H9 (cell line): ENCODE results near the gene LIX1. TPM values are rescaled to one million over a fixed set of nuclear protein-coding genes. Genes with fewer than 3 reads are reported as not detected.

ENCODE experiments used
- DNase-seq: peaks from one replicate; pipeline ENCODE4 v3.0.0-alpha.2; 2017
- H2AFZ ChIP-seq: one replicate; pipeline ENCODE4 v1.6.1; 2013; ENCODE audit warnings: mild to moderate bottlenecking, low read length, control low read depth, moderate library complexity
- H2AK5ac ChIP-seq: 2 replicates; pipeline ENCODE4 v1.6.1; 2013; ENCODE audit warnings: low read length, control low read depth, mixed read lengths; ENCODE audit not compliant: insufficient read length
- H2BK120ac ChIP-seq: one replicate; pipeline ENCODE4 v1.6.1; 2013; ENCODE audit warnings: low read depth, mild to moderate bottlenecking, low read length, control low read depth, inconsistent platforms; ENCODE audit not compliant: poor library complexity, severe bottlenecking
- H2BK12ac ChIP-seq: 2 replicates; pipeline ENCODE4 v1.6.1; 2013; ENCODE audit warnings: low read length, control low read depth, mixed read lengths, low read depth; ENCODE audit not compliant: insufficient read length
- H2BK15ac ChIP-seq: 2 replicates; pipeline ENCODE4 v1.6.1; 2013; ENCODE audit warnings: low read depth, low read length, control low read depth
- H2BK20ac ChIP-seq: one replicate; pipeline ENCODE4 v1.6.1; 2013; ENCODE audit warnings: low read depth, mild to moderate bottlenecking, low read length, control low read depth, inconsistent platforms; ENCODE audit not compliant: poor library complexity, severe bottlenecking
- H2BK5ac ChIP-seq: 2 replicates; pipeline ENCODE4 v1.6.1; 2013; ENCODE audit warnings: low read length, control low read depth, mixed read lengths; ENCODE audit not compliant: insufficient read length
- H3K14ac ChIP-seq: 2 replicates; pipeline ENCODE4 v1.6.1; 2013; ENCODE audit warnings: low read length, control low read depth; ENCODE audit not compliant: insufficient read depth
- H3K18ac ChIP-seq: 2 replicates; pipeline ENCODE4 v1.6.1; 2013; ENCODE audit warnings: low read depth, mild to moderate bottlenecking, mixed read lengths, low read length, control low read depth; ENCODE audit not compliant: insufficient read length
- H3K23ac ChIP-seq: 2 replicates; pipeline ENCODE4 v1.6.1; 2013; ENCODE audit warnings: low read length, control low read depth, mixed read lengths, low read depth; ENCODE audit not compliant: insufficient read length
- H3K23me2 ChIP-seq: 2 replicates; pipeline ENCODE4 v1.6.1; 2013; ENCODE audit warnings: low read depth, mild to moderate bottlenecking, mixed read lengths, low read length, control low read depth; ENCODE audit not compliant: insufficient read length, poor library complexity, severe bottlenecking
- H3K27ac ChIP-seq: 2 replicates; pipeline ENCODE4 v1.5.1; 2013; ENCODE audit warnings: low read length, control low read depth, mixed read lengths, low read depth; ENCODE audit not compliant: insufficient read length
- H3K27me3 ChIP-seq: 2 replicates; pipeline ENCODE4 v1.6.1; 2013; ENCODE audit warnings: low read length, control low read depth, inconsistent platforms; ENCODE audit not compliant: insufficient read depth
- H3K4ac ChIP-seq: 2 replicates; pipeline ENCODE4 v1.6.1; 2013; ENCODE audit warnings: low read depth, mild to moderate bottlenecking, control low read depth, inconsistent platforms, low read length, moderate library complexity
- H3K4me1 ChIP-seq: 2 replicates; pipeline ENCODE4 v1.6.1; 2013; ENCODE audit warnings: low read length, control low read depth, inconsistent platforms; ENCODE audit not compliant: insufficient read depth
- H3K4me2 ChIP-seq: 2 replicates; pipeline ENCODE4 v1.6.1; 2013; ENCODE audit warnings: low read length, control low read depth, mixed read lengths; ENCODE audit not compliant: insufficient read length, insufficient read depth
- H3K56ac ChIP-seq: 2 replicates; pipeline ENCODE4 v1.6.1; 2013; ENCODE audit warnings: low read depth, mild to moderate bottlenecking, mixed read lengths, low read length, control low read depth; ENCODE audit not compliant: insufficient read length
- H3K79me1 ChIP-seq: 2 replicates; pipeline ENCODE4 v1.6.1; 2013; ENCODE audit warnings: low read depth, mild to moderate bottlenecking, moderate library complexity, low read length, control low read depth, inconsistent platforms; ENCODE audit not compliant: insufficient read depth, poor library complexity, severe bottlenecking
- H3K79me2 ChIP-seq: 2 replicates; pipeline ENCODE4 v1.6.1; 2013; ENCODE audit warnings: low read length, control low read depth, inconsistent platforms; ENCODE audit not compliant: insufficient read depth
- H3K9ac ChIP-seq: 2 replicates; pipeline ENCODE4 v1.6.1; 2013; ENCODE audit warnings: low read length, control low read depth, mixed read lengths; ENCODE audit not compliant: insufficient read length; ENCODE audit errors: extremely low read depth
- H3K9me3 ChIP-seq: one replicate; pipeline ENCODE4 v1.6.1; 2013; ENCODE audit warnings: low read depth, low read length, inconsistent platforms; ENCODE audit not compliant: control insufficient read depth
- H3T11ph ChIP-seq: one replicate; pipeline ENCODE4 v1.6.1; 2013; ENCODE audit warnings: mild to moderate bottlenecking, low read length, control low read depth, inconsistent platforms
- H4K20me1 ChIP-seq: one replicate; pipeline ENCODE4 v1.6.1; 2013; ENCODE audit not compliant: control insufficient read depth, insufficient read length, insufficient read depth
- H4K5ac ChIP-seq: 2 replicates; pipeline ENCODE4 v1.6.1; 2013; ENCODE audit warnings: low read depth, mild to moderate bottlenecking, mixed read lengths, low read length, control low read depth; ENCODE audit not compliant: insufficient read length
- H4K8ac ChIP-seq: replicated peaks from 2 replicates; pipeline ENCODE4 v1.6.1; 2013; ENCODE audit warnings: low read length, control low read depth, mixed read lengths, low read depth; ENCODE audit not compliant: insufficient read length
- H4K91ac ChIP-seq: 2 replicates; pipeline ENCODE4 v1.6.1; 2013; ENCODE audit warnings: low read depth, mild to moderate bottlenecking, moderate library complexity, mixed read lengths, low read length, control low read depth; ENCODE audit not compliant: insufficient read length
- H3K27ac Mint-ChIP-seq, 3 experiments: 2 replicates in 2 of 3; 3 replicates in 1 of 3; pipeline ENCODE4 v1.8.0; 2020 to 2021; ENCODE audit warnings: mixed read lengths in 3 of 3, mild to moderate bottlenecking in 1 of 3, moderate library complexity in 1 of 3
- H3K27me3 Mint-ChIP-seq: 2 replicates; pipeline ENCODE4 v1.8.0; 2021; ENCODE audit warnings: low read depth, mild to moderate bottlenecking, moderate library complexity, mixed read lengths
- H3K36me3 Mint-ChIP-seq, 3 experiments: 2 replicates in 2 of 3; 3 replicates in 1 of 3; pipeline ENCODE4 v1.8.0; 2020 to 2021; ENCODE audit warnings: low read depth in 3 of 3, mixed read lengths in 3 of 3; ENCODE audit not compliant: insufficient read depth in 1 of 3
- H3K4me1 Mint-ChIP-seq, 2 experiments: 2 replicates each; pipeline ENCODE4 v1.8.0; 2020; ENCODE audit warnings: mixed read lengths in 2 of 2
- H3K4me3 Mint-ChIP-seq, 2 experiments: 2 replicates in 1 of 2; 3 replicates in 1 of 2; pipeline ENCODE4 v1.8.0; 2020 to 2021; ENCODE audit warnings: mild to moderate bottlenecking in 2 of 2, mixed read lengths in 2 of 2, moderate library complexity in 1 of 2
- H3K9me3 Mint-ChIP-seq, 2 experiments: 2 replicates in 1 of 2; 3 replicates in 1 of 2; pipeline ENCODE4 v1.8.0; 2020; ENCODE audit warnings: mild to moderate bottlenecking in 2 of 2, mixed read lengths in 2 of 2, moderate library complexity in 1 of 2
- CTCF ChIP-seq: fragments of 200-600 bp; sonication (generic); conservative IDR thresholded peaks from 3 replicates; pipeline ENCODE4 v1.8.0; 2021; ENCODE audit warnings: antibody characterized with exemption, mild to moderate bottlenecking
- WGBS: extraction: QIAGEN DNeasy Blood & Tissue Kit; methylation state at CpG from one replicate; pipeline ENCODE4 v1.1.7; 2013; ENCODE audit warnings: missing lambda C conversion rate, low lambda C conversion rate, mixed read lengths; ENCODE audit not compliant: insufficient read length; ENCODE audit errors: extremely low coverage; 5-methylcytosine and 5-hydroxymethylcytosine counted together
- total RNA-seq: library from RNA; stranded (reverse); gene quantifications from 2 replicates; pipeline ENCODE4 v1.2.1, GENCODE V29; 2021

Gene LIX1
- total RNA-seq, 1 experiment from 2014 or later = 0.13 TPM

- H3K9me3 ChIP-seq = no peaks in the 10 kb centered on the region
- no peaks in the 10 kb centered on the region for H4K20me1 ChIP-seq
- no peak overlapping the region for H3T11ph ChIP-seq
- Mint-ChIP-seq H3K27me3 (no peaks in the 10 kb centered on the region), H3K4me3 (no peak overlapping the region), H3K9me3 (no peaks in the 10 kb centered on the region), H3K27ac (no peak overlapping the region), H3K4me1 (peaks cover 0 to 4% of the 10 kb centered on the region in 2 experiments; a peak in 1 of 4 replicates), H3K36me3 (no peaks in the 10 kb centered on the region; a peak in 1 of 7 replicates)
- H2BK12ac ChIP-seq = no peak overlapping the region
- no peak overlapping the region for H3K27ac ChIP-seq
- no peak overlapping the region for H4K5ac ChIP-seq
- no peaks in the 10 kb centered on the region for H3K79me1 ChIP-seq
- no peak overlapping the region for H3K23ac ChIP-seq
- no CpG with 5 or more reads among the region's 4 CpGs for WGBS
- TF ChIP-seq CTCF = no peak
- no peak overlapping the region for H2AFZ ChIP-seq
- no peak overlapping the region for H2BK15ac ChIP-seq
- H2BK20ac ChIP-seq = no peak overlapping the region
- no peak overlapping the region for H3K18ac ChIP-seq
- H3K23me2 ChIP-seq = no peaks in the 10 kb centered on the region
- no peak overlapping the region for H3K4ac ChIP-seq
- 0 out of 2 replicates have a peak, but pooled peaks cover 3% of the 10 kb centered on the region for H3K4me1 ChIP-seq
- H2BK120ac ChIP-seq = no peak overlapping the region
- no peaks in the 10 kb centered on the region for H3K27me3 ChIP-seq
- no peak overlapping the region for H3K4me2 ChIP-seq
- H3K56ac ChIP-seq = no peak overlapping the region
- no peak overlapping the region for H3K14ac ChIP-seq
- DNase-seq = no peak
- no peak overlapping the region for H2AK5ac ChIP-seq
- no peak overlapping the region for H2BK5ac ChIP-seq
- H3K9ac ChIP-seq = no peak overlapping the region
- no peak overlapping the region for H4K91ac ChIP-seq
- no peaks in the 10 kb centered on the region for H3K79me2 ChIP-seq
- no peak overlapping the region for H4K8ac ChIP-seq
Observed at GRCh38 chr5:97074859-97075489, 67.4 kb downstream of the LIX1 start.
